Liver (tissue), 9 donors: Measurements from ENCODE around the gene SPDYA. TPM values are rescaled to one million over a fixed set of nuclear protein-coding genes. Genes with fewer than 3 reads are reported as not detected.

Experiments used
- DNase-seq: peaks from one replicate; pipeline ENCODE4 v3.0.0-alpha.2; 2017; ENCODE audit warnings: low spot score
- H3K27ac ChIP-seq, 2 donors: one replicate each; pipeline ENCODE4 v1.7.0; 2013; ENCODE audit warnings: inconsistent platforms in 2 of 2, low read length in 2 of 2, control low read depth in 1 of 2, low read depth in 1 of 2, mild to moderate bottlenecking in 1 of 2
- H3K27me3 ChIP-seq, 4 donors: one replicate each; pipeline versions ENCODE4 v1.6.1 to v1.7.0; 2013; ENCODE audit warnings: low read length in 3 of 4, inconsistent platforms in 1 of 4, mild to moderate bottlenecking in 1 of 4, moderate library complexity in 1 of 4; ENCODE audit not compliant: control insufficient read depth in 4 of 4, insufficient read depth in 4 of 4
- H3K36me3 ChIP-seq, 4 donors: one replicate each; pipeline versions ENCODE4 v1.6.1 to v1.7.0; 2013; ENCODE audit warnings: low read length in 3 of 4, mild to moderate bottlenecking in 3 of 4, low read depth in 1 of 4, moderate library complexity in 1 of 4; ENCODE audit not compliant: control insufficient read depth in 4 of 4, insufficient read depth in 3 of 4
- H3K4me1 ChIP-seq, 4 donors: one replicate each; pipeline versions ENCODE4 v1.6.1 to v1.7.0; 2013; ENCODE audit warnings: low read length in 3 of 4, mild to moderate bottlenecking in 3 of 4, moderate library complexity in 1 of 4; ENCODE audit not compliant: control insufficient read depth in 4 of 4, insufficient read depth in 4 of 4
- H3K4me3 ChIP-seq, 3 donors: one replicate each; pipeline versions ENCODE4 v1.6.1 to v1.7.0; 2013; ENCODE audit warnings: low read length in 3 of 3, control low read depth in 1 of 3, low read depth in 1 of 3, mild to moderate bottlenecking in 1 of 3
- H3K9ac ChIP-seq, 2 donors: one replicate each; pipeline ENCODE4 v1.7.0; 2013; ENCODE audit warnings: low read length in 2 of 2, mild to moderate bottlenecking in 2 of 2, moderate library complexity in 2 of 2, control low read depth in 1 of 2, low read depth in 1 of 2
- H3K9me3 ChIP-seq, 4 donors: one replicate each; pipeline versions ENCODE4 v1.6.1 to v1.7.0; 2013; ENCODE audit warnings: low read length in 3 of 4; ENCODE audit not compliant: control insufficient read depth in 4 of 4
- ATF3 ChIP-seq: IDR thresholded peaks from 2 replicates; pipeline ENCODE4 v1.6.1; 2016; ENCODE audit warnings: antibody characterized with exemption
- EGR1 ChIP-seq, 2 donors: IDR thresholded peaks; 2 replicates each; pipeline ENCODE4 v1.6.1; 2016 to 2018; ENCODE audit warnings: antibody characterized with exemption in 2 of 2, low read depth in 2 of 2
- FOXA1 ChIP-seq: IDR thresholded peaks from 2 replicates; pipeline ENCODE4 v1.6.1; 2016; ENCODE audit warnings: antibody characterized with exemption
- FOXA2 ChIP-seq: IDR thresholded peaks from 2 replicates; pipeline ENCODE4 v1.6.1; 2016; ENCODE audit warnings: antibody characterized with exemption
- GABPA ChIP-seq, 2 donors: IDR thresholded peaks in 1 of 2; conservative IDR thresholded peaks in 1 of 2; 2 replicates each; pipeline ENCODE4 v1.6.1; 2016; ENCODE audit warnings: antibody characterized with exemption in 2 of 2, mild to moderate bottlenecking in 1 of 2, moderate library complexity in 1 of 2
- HNF4A ChIP-seq, 2 donors: conservative IDR thresholded peaks; 2 replicates each; pipeline ENCODE4 v1.6.1; 2016; ENCODE audit warnings: antibody characterized with exemption in 2 of 2, mild to moderate bottlenecking in 2 of 2
- HNF4G ChIP-seq: IDR thresholded peaks from 2 replicates; pipeline ENCODE4 v1.6.1; 2016; ENCODE audit warnings: antibody characterized with exemption
- JUND ChIP-seq, 2 donors: IDR thresholded peaks; 2 replicates each; pipeline ENCODE4 v1.6.1; 2016; ENCODE audit warnings: antibody characterized with exemption in 2 of 2
- MAX ChIP-seq: IDR thresholded peaks from 2 replicates; pipeline ENCODE4 v1.6.1; 2016; ENCODE audit warnings: antibody characterized with exemption
- NR2F2 ChIP-seq: IDR thresholded peaks from 2 replicates; pipeline ENCODE4 v1.6.1; 2016; ENCODE audit warnings: antibody characterized with exemption
- RAD21 ChIP-seq, 2 donors: IDR thresholded peaks; 2 replicates each; pipeline ENCODE4 v1.6.1; 2016; ENCODE audit warnings: antibody characterized with exemption in 2 of 2, mild to moderate bottlenecking in 2 of 2
- REST ChIP-seq: IDR thresholded peaks from 2 replicates; pipeline ENCODE4 v1.6.1; 2016; ENCODE audit warnings: antibody characterized with exemption, mild to moderate bottlenecking
- RXRA ChIP-seq, 2 donors: IDR thresholded peaks; 2 replicates each; pipeline ENCODE4 v1.6.1; 2017 to 2018; ENCODE audit warnings: antibody characterized with exemption in 2 of 2, mild to moderate bottlenecking in 1 of 2
- SP1 ChIP-seq: IDR thresholded peaks from 2 replicates; pipeline ENCODE4 v1.6.1; 2018; ENCODE audit warnings: antibody characterized with exemption, mild to moderate bottlenecking
- TAF1 ChIP-seq: conservative IDR thresholded peaks from 2 replicates; pipeline ENCODE4 v1.6.1; 2016; ENCODE audit warnings: antibody characterized with exemption, mild to moderate bottlenecking
- YY1 ChIP-seq: IDR thresholded peaks from 2 replicates; pipeline ENCODE4 v1.6.1; 2016; ENCODE audit warnings: antibody characterized with exemption, mild to moderate bottlenecking
- ZBTB33 ChIP-seq: IDR thresholded peaks from 2 replicates; pipeline ENCODE4 v1.6.1; 2016; ENCODE audit warnings: antibody characterized with exemption
- WGBS: extraction: QIAGEN DNeasy Blood & Tissue Kit; methylation state at CpG from one replicate; pipeline ENCODE4 v1.1.7; 2013; 5-methylcytosine and 5-hydroxymethylcytosine counted together
- polyA plus RNA-seq, 2 donors: library from polyadenylated mRNA; stranded (reverse) in 1 of 2; unstranded in 1 of 2; fragments of 200-250 nt in 1 of 2; fragments of >200 nt in 1 of 2; fragmentation: Nextera tagmentation in 1 of 2; extraction: Ambion mirVana in 1 of 2; gene quantifications; one replicate each; pipeline versions ENCODE4 v1.2.1 to v1.2.3, GENCODE V29; 2013 to 2015
- total RNA-seq, 2 donors: library from RNA; depleted of rRNA; stranded (reverse); fragments of >200 nt; gene quantifications; one replicate each; pipeline ENCODE4 v1.2.3, GENCODE V29; 2014
- donor health status: healthy.
- donor health status: healthy.
- donor health status: healthy.
- donor health status: healthy.
- donor health status: healthy.

Gene SPDYA
- total and polyA plus RNA-seq, 4 donors: 0.14 to 0.67 (median 0.49) TPM; not detected in 1

GRCh38 chr2:28766070-28766469 lies 44.6 kb upstream of the SPDYA start (continued):
- no peak for TF ChIP-seq REST
- no peak for TF ChIP-seq TAF1
- TF ChIP-seq HNF4A (conservative IDR thresholded peaks at IDR 0.05): no peak
- TF ChIP-seq FOXA2: no peak
- TF ChIP-seq RAD21 (IDR thresholded peaks at IDR 0.05): no peak

- DNase-seq: no peak
- 46% methylated on average over 3 of the region's 3 CpGs for WGBS
- no peaks in the 10 kb centered on the region for H3K9me3 ChIP-seq
Measured at GRCh38 chr2:28767337-28767736, 43.3 kb upstream of the SPDYA start.

GRCh38 chr2:28768422-28768821 lies 42.2 kb upstream of the SPDYA start:
- Histone ChIP-seq H3K9ac (no peak overlapping the region), H3K27ac (no peak overlapping the region), H3K4me1 (peaks cover 0 to 11% (median 3%) of the 10 kb centered on the region in 4 donors), H3K9me3 (no peaks in the 10 kb centered on the region), H3K36me3 (no peaks in the 10 kb centered on the region), H3K4me3 (no peak overlapping the region), H3K27me3 (no peaks in the 10 kb centered on the region)
- no peak for DNase-seq
- no peak for TF ChIP-seq MAX
- no peak for TF ChIP-seq RAD21 (IDR thresholded peaks at IDR 0.05)
- TF ChIP-seq YY1: no peak
- TF ChIP-seq ZBTB33: no peak
- no peak for TF ChIP-seq RXRA (IDR thresholded peaks at IDR 0.05)
- no peak for TF ChIP-seq HNF4G
- no peak for TF ChIP-seq ATF3
- no peak for TF ChIP-seq HNF4A (conservative IDR thresholded peaks at IDR 0.05)
- no peak for TF ChIP-seq FOXA2
- TF ChIP-seq EGR1 (IDR thresholded peaks at IDR 0.05; ENCODE audit: low read depth in 2 of 2): no peak

More at GRCh38 chr2:28767337-28767736, 43.3 kb upstream of the SPDYA start:
- Histone ChIP-seq H3K27me3 (no peaks in the 10 kb centered on the region), H3K27ac (no peak overlapping the region), H3K9ac (no peak overlapping the region), H3K36me3 (no peaks in the 10 kb centered on the region), H3K4me3 (no peak overlapping the region), H3K4me1 (peaks cover 0 to 18% (median 7%) of the 10 kb centered on the region in 4 donors)
- TF ChIP-seq NR2F2 (no peak), TAF1 (no peak), SP1 (no peak), MAX (no peak), FOXA1 (no peak), RAD21 (IDR thresholded peaks at IDR 0.05) (no peak), JUND (IDR thresholded peaks at IDR 0.05) (no peak), ATF3 (no peak), ZBTB33 (no peak), GABPA (IDR thresholded peaks at IDR 0.05 in 1 of 2, conservative IDR thresholded peaks at IDR 0.05 in 1 of 2) (no peak), FOXA2 (no peak)
